HT1080 (cell line): ENCODE measurements around the gene PSMD8. TPM values are rescaled to one million over a fixed set of nuclear protein-coding genes. Genes with fewer than 3 reads are reported as not detected.

Experiments
- DNase-seq: peaks from one replicate; pipeline ENCODE4 v3.0.0-alpha.2; 2015; ENCODE audit warnings: low read depth
- total RNA-seq: library from RNA; depleted of rRNA; stranded (reverse); fragments of >200 nt; shearing (Covaris generic); gene quantifications from 2 replicates; pipeline ENCODE4 v1.2.3, GENCODE V29; 2014

Gene PSMD8
- total RNA-seq, 1 experiment from 2014 or later, result 485 TPM

DNA sequence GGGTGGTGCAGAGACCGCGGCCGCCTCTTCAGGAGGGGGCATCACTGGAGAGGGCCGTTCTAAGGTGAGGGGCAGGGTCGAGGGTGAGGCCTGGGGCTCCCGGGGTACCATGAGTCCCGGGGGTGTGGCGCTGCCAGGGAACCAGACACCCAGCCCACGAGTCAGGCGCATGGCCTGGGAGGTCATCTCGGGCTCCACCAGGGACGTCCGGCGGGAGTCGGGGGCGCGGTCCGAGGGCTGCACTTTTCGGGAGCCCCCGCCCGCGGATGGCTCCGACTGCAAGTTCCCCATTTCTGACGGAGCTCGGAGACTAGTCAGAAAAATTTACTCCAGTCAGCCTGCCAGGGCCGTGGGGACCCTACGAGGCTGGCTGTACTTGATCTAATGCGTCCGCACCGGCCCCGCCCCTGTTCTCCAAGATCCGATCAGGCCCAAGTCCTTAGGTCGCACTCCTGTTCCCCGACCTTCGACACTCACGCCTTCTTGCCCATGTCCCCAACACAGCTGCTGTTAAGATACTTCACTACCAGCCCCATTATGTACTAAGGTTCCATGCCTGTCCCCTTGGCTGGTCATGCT, 12.7 kb downstream of the PSMD8 start:
- no peak for DNase-seq

GRCh38 chr19:38387550-38388348, 13.4 kb downstream of the PSMD8 start, which contains the start of gene GGN:
GGN (minus strand) TSS chr19:38388034; CDS start chr19:38387261, 773 bp downstream.
- peak; percentile 96 for DNase-seq

GRCh38 chr19:38388349-38389100, 14.2 kb downstream of the PSMD8 start, which contains the start of gene SPRED3:
SPRED3 (plus strand) TSS chr19:38388697; CDS start chr19:38390303, 1,606 bp downstream.
- no peak for DNase-seq

DNA sequence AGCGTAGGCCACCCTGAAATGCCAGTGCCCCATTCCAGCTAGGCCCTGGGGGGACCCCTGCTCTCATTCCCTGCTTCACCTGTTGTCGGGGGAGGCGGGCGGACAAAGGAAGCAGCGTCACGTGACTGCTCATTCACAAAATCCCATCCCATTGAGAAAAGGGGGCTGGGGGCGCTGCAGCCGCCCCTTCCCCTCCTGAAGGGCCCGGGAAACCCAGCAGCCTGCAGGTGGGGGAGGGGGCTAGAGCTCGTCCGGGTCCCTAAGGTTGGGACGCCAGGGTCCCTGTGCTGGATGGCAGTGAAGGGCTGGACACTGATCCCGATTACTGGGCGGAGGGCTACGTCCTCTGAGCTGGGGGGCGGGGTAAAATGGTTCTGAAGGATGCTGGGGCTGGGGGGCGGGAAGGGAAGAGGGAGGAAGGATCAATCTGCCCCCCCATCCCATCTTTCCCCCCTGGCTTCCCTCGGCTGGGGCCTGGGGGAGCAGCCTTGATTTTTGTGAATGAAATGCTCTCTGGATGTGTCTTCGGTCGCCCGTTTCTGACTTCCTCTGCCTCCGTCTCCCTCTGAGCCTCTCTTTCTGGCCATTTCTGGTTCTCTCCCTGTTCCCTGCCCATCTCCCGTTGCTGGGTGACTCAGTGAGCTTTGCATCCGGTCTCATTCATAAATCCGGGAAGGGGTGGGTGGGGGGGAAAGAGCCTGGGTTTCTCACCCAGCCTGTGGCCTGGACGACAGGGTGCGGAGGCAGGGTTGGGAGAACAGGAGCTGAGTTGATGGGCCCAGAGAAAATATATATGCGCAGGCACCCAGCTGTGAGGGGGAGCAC, 14.9 kb downstream of the PSMD8 start:
- DNase-seq, result peak; percentile 81

- no peak for DNase-seq
These were observed 15.9 kb downstream of the PSMD8 start for GRCh38 chr19:38389957-38390924.

GRCh38 chr19:38391911-38392464, 17.6 kb downstream of the PSMD8 start:
- no peak for DNase-seq

GRCh38 chr19:38392707-38393308, 18.4 kb downstream of the PSMD8 start:
- peak; percentile 33 for DNase-seq

- DNase-seq, result no peak
These were observed 20.1 kb downstream of the PSMD8 start for GRCh38 chr19:38394488-38394887.

DNA sequence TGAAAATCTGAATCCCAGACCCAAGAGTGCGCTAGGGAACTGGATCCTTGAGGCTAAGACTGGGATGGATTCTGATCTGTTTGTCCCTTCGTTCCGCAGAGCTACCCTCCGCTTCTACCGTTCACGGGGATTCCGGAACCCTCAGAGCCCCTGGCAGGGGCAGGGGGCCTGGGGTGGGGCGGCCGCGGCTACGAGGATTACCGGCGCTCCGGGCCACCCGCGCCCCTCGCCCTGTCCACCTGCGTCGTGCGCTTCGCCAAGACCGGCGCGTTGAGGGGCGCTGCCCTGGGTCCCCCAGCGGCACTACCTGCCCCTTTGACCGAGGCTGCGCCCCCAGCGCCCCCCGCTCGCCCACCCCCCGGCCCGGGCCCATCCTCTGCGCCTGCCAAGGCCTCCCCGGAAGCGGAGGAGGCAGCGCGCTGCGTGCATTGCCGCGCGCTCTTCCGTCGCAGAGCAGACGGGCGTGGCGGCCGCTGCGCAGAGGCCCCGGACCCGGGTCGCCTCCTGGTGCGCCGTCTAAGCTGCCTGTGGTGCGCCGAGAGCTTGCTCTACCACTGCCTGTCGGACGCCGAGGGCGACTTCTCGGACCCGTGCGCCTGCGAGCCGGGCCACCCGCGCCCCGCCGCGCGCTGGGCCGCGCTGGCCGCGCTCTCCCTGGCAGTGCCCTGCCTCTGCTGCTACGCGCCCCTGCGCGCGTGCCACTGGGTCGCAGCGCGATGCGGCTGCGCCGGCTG, 21.2 kb downstream of the PSMD8 start:
- DNase-seq, result no peak

DNA sequence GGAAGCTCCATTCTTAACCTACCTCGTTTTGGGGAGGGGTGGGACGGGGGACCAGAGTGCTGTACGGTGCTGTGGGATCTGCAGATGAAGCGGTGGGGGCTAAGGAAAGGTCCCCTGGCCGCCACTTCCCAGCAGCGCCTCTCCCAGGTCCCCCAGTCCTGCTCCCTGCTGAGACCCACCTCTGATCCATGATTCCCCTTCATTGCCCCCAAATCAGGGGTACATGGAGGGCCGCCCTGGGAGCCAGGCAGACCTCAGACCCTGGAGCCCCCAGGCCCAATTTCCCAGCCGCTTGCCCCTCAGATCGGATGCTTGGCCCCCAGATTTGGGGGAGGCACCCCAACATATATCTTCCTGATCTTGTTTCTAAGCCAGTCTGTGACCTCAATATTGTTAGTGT, 24.7 kb downstream of the PSMD8 start:
- no peak for DNase-seq

GRCh38 chr19:38399537-38399936, 25.2 kb downstream of the PSMD8 start:
- no peak for DNase-seq

- no peak for DNase-seq
These were observed 26.0 kb downstream of the PSMD8 start for GRCh38 chr19:38400361-38400760.

DNA sequence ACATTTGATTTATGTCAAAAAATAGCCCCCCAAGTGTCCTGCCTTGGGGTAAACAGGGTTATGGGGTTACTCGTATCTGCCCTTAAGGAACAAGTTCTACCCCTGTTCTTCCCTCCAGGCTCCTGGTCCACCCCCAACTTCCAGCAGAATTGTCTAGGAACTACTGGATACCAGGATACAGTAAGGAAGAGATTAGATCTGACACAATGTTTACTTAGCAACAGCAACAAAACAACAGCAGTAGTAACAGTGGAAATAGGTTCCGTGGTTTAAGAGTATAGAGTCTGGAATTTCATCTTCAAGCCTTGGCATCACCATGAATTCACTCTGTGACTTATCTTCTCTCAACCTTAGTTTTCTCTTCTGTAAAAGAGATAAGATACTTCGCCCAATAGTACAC, 26.8 kb downstream of the PSMD8 start:
- peak; percentile 33 for DNase-seq

- DNase-seq, result no peak
These were observed 28.2 kb downstream of the PSMD8 start for GRCh38 chr19:38402623-38402966.

DNA sequence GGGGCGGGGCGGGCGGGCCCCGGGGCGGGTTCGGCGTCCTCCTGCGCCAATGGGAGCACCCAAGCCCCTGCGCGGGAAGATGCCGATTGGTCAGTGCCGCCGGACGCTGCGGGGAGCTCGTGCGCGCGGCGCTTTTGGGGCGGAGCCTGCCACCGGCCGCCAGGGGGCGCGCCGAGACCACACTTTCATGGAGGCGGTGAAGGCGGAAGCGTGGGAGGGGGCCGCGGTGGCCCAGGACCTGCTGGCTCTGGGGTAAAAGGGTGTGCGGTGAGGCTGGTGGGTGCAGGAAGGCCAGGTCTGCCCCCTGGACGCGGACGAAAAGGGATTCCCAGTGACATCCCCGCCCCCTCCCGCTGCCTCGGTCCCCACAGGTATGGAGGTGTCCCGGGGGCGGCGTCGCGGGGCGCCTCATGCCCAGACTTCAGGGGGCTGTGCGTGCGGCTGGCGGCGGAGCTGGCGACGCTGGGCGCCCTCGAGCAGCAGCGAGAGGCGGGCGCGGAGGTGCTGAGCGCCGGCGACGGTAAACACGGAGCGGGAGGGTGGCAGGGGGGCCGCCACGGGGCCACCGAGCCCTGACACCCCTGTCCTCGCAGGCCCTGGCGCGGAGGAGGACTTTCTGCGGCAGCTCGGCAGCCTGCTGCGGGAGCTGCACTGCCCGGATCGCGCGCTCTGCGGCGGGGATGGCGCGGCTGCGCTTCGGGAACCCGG, 28.8 kb downstream of the PSMD8 start, which contains the start of gene FAM98C:
TSS of gene FAM98C (plus strand) at position 127 of the 708 bp plus-strand sequence. CDS start at position 188, 61 bp downstream.
- peak; percentile 94 for DNase-seq

DNA sequence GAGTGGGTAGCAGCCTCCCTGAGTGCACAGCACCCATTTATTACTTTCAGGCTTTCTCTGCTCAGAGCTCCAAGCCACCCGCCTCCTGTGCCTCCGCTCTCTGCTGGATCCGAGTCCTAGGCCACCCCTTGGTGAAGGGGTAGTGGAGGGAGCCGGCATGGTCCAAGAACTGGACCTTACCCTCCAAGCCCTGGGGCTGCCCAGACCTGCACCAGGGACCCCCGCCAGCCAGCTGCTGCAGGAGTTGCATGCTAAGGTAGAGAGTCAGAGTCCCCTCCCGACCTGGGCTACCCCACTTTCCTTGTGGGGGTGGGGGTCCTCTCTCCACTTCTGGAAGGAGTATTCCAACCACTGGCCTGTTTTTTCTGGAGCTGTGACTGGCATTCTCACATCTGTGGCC, 30.5 kb downstream of the PSMD8 start:
- no peak for DNase-seq

DNA sequence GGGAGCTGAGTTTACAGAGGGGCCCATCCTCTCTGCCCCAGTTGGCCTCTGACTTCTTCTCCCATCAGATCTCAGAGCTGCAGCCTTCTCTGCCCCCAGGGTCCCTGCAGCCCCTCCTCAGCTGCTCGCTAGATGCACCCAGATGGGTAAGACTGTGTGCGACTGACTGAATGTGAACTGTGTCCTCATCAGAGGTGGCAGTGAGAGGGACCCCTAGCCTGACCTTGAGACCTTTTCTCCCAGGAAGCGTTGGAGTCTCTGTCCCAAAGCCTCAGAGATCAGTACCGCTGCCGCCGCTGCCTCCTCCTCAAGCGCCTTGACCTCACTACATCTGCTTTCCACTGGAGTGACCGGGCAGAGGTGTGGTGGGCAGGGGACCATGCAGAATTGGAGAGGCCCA, 30.9 kb downstream of the PSMD8 start:
- DNase-seq, result no peak

GRCh38 chr19:38409631-38410133, 35.3 kb downstream of the PSMD8 start:
- DNase-seq, result peak; percentile 50
